VCaP (cell line): ENCODE results near the gene EDNRA.

Experiments
- H3K27ac ChIP-seq: fragments of 450-650 bp; 2 replicates; pipeline ENCODE4 v1.5.1; 2017
- TF ChIP-seq, protein P1 (sequence below): fragments of 450-650 bp; conservative IDR thresholded peaks from 2 replicates; pipeline ENCODE4 v1.5.1; 2017; ENCODE audit warnings: mild to moderate bottlenecking, moderate library complexity

The EDNRA gene

GRCh38 chr4:147578593-147578992 lies 97.7 kb downstream of the EDNRA start:
- no peak overlapping the region for H3K27ac ChIP-seq
- TF ChIP-seq, protein P1, sequence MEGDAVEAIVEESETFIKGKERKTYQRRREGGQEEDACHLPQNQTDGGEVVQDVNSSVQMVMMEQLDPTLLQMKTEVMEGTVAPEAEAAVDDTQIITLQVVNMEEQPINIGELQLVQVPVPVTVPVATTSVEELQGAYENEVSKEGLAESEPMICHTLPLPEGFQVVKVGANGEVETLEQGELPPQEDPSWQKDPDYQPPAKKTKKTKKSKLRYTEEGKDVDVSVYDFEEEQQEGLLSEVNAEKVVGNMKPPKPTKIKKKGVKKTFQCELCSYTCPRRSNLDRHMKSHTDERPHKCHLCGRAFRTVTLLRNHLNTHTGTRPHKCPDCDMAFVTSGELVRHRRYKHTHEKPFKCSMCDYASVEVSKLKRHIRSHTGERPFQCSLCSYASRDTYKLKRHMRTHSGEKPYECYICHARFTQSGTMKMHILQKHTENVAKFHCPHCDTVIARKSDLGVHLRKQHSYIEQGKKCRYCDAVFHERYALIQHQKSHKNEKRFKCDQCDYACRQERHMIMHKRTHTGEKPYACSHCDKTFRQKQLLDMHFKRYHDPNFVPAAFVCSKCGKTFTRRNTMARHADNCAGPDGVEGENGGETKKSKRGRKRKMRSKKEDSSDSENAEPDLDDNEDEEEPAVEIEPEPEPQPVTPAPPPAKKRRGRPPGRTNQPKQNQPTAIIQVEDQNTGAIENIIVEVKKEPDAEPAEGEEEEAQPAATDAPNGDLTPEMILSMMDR, result no peak

DNA sequence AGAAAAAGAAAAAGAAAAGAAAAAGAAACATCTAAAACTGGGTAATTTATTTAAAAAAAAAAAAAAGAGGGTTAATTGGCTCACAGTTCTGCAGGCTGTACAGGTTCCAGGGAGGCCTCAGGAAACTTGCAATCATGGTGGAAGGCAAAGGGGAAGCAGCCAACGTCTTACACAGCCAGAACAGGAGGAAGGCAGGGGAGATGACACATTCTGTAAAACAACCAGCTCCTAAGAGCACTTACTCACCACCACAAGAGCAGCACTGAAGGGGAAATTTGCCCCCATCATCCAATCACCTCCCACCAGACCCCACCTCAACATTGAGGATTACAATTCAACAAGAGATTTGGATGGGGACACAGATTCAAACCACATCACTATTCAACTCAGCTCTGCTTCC lies 99.5 kb downstream of the EDNRA start:
- TF ChIP-seq, protein P1, result no peak
- H3K27ac ChIP-seq, result no peak overlapping the region

DNA sequence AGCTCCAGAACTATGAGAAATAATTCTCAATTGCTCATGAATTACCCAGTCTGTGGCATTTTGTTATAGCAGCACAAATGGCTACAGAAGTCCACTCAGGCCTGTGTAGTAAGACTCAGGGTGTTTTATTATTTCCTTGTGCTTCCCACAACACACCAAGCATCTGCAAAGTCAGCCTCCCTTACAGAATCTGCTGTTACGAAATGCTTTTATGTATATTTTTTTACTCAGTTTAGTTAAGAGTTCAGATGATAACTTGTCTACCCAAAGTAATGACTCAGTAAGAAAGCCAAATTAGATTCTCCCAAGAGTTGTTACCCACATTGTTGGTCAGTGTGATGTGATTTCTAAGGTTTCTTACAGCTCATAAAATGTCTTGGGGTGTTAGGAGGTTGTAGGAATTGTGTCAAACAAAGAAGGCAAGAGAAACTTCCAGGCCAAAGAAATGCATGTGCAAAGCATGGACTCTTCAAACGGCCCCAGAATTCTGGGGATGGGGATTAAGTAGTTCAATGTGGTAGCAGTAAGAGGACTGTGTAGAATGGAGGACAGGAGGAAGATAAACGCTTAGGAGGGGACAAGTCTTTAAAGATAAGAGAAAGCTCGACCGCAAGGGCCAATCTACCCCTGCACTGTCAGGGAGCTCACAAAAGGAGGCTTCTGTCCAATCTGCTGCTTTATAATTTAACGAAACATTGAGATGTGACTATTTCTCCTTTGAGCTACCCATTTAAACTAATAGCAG lies 100.9 kb downstream of the EDNRA start:
- H3K27ac ChIP-seq, result no peak overlapping the region
- TF ChIP-seq, protein P1, result no peak

DNA sequence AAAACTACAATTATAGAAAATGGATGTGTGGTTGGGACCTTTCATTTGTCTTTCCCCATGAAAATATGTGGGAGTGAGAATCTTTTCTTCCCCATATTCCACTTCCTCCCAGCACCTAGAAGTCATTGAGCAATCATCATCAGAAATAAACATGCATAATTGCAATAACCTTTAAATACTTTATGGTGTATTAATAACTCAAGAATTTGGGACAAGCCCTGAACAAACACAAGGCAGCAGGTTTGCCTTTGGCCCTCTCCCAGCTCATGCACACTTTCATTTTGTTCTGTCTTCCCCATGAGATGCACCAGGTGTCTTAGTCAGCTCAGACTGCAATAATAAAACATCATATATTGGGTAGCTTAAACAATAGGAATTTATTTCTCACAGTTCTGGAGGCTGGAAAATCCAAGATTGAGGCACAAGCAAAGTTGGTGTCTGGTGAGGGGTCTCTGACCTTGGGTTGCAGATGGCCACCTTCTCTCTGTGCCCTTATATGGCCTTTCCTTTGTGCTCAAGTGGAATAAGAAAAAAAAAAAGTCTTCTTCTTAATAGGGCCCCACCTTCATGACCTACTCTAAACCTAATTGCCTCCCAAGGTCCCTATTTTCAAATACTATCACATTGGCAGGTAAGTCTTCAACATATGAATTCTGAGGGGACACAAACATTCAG lies 101.6 kb downstream of the EDNRA start:
- TF ChIP-seq, protein P1, result no peak
- no peak overlapping the region for H3K27ac ChIP-seq

GRCh38 chr4:147583876-147584275 lies 103.0 kb downstream of the EDNRA start:
- H3K27ac ChIP-seq, result no peak overlapping the region
- TF ChIP-seq, protein P1, result no peak

DNA sequence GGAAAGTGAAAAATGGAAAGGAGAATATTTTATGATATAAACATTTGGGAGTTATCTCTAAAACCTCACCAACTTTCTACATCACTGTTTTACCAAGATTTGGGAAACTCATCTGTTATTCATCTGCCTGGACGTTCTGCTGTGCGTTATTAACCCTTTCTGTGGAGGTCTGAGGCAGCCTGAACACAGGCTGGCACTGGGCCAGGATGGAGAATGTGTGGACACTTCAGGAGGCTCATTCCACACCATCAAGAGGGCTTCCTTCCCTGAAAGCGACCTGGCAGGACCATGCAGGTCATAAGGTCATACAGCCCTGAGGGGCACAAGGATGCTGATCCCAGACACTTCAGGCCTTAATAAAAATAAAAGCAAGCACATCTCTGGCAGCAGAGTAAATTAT lies 105.1 kb downstream of the EDNRA start:
- H3K27ac ChIP-seq, result no peak overlapping the region
- TF ChIP-seq, protein P1, result no peak

DNA sequence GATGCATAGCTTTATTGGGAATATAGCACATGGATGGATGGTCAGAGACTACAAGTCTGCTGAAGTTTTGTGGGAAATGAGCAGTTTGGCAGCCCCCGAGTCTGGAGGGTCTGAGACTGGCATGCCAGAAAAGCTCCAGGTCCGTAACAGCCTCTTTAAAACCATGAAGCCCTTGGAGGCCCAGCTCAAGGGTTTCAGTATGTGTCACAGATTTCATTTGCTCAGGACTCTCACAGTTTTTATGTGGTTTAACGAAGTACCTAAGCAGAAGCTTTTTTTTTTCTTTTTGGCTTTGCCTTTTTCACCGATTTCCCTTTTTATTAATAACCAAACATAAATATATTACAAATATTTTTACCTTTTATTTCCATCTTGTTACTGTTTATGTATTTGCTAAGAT lies 105.7 kb downstream of the EDNRA start:
- no peak overlapping the region for H3K27ac ChIP-seq
- TF ChIP-seq, protein P1, result no peak
